GM19023 (cell line): ENCODE measurements around the gene ST7.

ENCODE experiments used
- ATAC-seq: cut with Tn5 transposase; IDR thresholded peaks from one replicate; pipeline ENCODE4 v1.9.1; 2021; ENCODE audit warnings: mild to moderate bottlenecking, moderate library complexity; ENCODE audit not compliant: unreplicated experiment

ST7 gene

DNA sequence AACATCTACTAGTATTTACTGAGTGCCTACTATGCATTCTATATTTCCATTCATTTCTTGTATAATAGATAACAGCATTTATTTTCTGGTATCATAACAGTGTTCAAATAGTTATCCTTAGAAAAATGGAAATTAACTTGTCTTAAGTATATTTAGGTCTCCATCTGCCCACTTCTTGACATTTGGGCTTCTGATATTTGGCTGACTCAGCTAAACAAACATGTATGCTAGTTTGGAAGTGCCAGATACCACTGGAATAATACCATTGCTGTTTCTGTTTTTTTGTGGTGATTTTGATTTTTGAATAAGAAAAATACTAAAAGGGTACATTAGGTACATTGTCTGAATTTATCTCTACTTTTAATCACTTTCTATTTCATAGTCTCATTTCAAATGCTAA lies 169.2 kb downstream of the ST7 start:
- no peak for ATAC-seq

DNA sequence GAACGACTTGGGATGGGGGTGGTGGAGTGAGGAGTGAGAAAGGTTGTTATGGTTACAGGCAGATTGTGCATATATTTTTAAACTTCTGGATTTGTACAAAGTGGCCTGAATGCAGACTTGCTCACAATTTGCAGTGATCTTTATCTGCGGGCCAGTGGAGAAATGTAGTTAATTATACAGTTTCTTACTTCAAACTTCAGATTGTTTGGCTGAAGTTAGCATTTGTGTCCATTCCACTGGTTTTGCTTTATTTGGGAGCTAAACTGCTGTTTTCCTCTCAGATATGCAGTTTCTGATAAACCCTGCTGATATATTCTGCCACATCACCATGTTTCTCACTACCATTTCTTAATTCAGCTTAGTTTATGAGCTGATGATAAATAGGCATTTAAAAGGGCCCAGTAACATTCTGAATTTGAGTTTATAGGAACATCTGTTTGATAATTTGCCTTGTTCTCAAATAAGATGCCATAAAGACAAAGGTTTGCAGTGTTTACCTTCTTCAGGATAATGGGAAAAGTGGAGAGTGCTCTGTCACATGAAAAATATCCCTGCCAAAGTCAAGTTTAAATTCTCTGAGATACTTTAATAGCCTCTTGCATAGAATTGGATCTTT lies 170.1 kb downstream of the ST7 start:
- ATAC-seq: no peak

GRCh38 chr7:117124591-117125220 lies 171.4 kb downstream of the ST7 start:
- ATAC-seq: no peak

GRCh38 chr7:117126676-117127075 lies 173.4 kb downstream of the ST7 start:
- no peak for ATAC-seq

GRCh38 chr7:117127585-117128168 lies 174.4 kb downstream of the ST7 start:
- ATAC-seq: peak; percentile 64

GRCh38 chr7:117129521-117129955 lies 176.2 kb downstream of the ST7 start:
- no peak for ATAC-seq

- ATAC-seq: no peak
Measured at GRCh38 chr7:117130262-117130661, 177.0 kb downstream of the ST7 start.

- ATAC-seq: no peak
Measured at GRCh38 chr7:117132321-117133120, 179.2 kb downstream of the ST7 start.

DNA sequence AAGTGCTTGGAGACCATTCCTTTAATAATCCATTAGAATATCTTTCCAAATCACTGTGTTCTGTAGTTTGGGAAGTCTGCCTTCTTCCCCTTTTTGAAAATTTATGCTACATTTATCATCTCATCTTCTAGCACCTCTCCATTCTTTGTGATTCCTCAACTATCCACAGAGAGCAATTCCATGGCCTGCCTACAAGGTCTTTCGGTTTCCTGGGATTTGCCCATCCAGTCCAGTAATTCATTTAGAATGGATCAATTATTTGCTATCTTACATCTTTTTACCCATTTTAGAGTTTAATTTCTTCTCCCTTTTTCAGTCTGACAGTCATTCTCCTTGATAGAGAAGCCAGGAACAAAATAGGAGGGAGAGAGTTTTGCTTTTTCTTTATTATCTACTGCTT lies 179.8 kb downstream of the ST7 start:
- ATAC-seq: no peak

- no peak for ATAC-seq
Measured at GRCh38 chr7:117134411-117134810, 181.1 kb downstream of the ST7 start.

DNA sequence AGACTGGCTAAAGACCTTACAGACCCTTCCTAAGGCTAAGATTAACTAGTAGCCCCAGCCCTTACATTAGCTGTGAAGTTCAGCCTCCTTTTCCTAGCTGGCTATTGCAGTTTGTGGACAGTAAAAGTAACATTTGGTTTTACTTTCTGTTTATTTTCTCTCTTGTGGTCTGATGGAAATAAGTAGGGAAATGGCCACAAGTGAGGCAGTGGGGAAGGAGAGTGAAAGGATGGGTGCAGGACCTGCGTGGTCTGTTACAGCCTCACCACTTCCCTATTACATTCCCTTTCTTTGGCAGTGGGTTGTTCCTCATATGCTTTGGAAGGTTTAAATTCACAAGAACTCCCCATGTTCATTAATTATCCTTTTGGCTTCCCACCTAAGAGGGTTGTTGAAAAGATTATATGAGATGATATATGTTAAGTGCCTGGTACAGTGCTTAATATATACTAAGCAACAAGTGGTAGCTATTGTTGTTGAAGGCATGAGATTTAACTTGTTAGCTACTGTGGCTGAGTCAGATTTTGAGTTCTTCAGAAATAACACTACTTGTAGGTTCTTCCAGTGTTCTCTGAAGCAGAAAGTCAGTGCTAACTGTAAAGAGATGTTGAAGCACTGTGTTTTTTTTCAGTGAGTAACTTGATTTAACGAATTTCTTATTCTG lies 181.7 kb downstream of the ST7 start:
- no peak for ATAC-seq

DNA sequence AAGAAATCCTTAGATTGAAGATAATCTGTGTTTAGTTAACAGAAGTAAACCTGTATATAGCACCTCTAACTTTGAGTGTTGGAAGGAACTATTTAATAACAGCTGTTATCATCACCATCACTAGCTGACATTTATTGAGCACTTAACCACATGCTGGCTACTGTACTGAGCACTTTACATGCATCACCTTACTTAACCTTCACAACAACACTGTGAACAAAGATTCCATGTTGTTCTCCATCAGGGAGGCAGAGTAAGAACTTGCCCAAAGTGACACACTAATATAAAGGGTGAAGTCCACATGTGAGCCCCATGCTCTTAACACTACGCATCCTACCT lies 182.2 kb downstream of the ST7 start:
- no peak for ATAC-seq

DNA sequence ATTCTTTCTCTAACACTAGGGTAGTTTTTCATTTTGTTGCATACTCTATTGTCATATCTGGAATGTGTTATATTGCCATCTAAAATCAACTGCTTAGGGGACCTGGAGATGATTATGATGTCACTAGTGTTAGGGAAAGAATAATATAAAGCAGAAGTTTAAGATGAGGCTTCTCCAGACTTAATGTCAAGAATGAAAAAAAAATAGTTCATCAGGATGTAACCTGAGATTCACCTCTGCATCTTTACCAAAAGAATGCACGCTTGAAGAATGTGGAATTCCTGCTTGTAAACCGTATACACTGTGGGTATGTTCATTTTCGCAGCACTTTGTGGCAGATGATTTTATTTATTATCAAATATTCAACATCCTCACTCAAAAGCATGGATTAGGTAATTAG lies 184.6 kb downstream of the ST7 start:
- no peak for ATAC-seq

DNA sequence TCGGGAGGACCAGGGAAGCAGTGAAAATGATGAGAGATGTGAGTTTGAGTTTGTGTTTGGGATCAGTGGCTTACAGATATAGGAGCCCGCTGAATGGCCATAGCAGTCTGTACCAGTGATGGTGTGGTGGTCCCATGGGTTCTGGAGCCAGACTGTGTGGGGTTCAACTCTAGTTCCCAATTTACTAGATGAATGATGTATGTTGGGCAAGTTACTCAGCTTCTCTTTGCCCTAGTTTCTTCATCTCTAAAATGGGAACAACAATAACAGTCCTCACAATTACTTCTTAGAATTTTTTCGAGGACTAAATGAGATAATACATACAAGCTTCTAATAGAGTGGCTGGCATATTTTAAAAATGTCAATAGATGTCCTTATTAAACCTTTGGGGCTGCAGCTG lies 185.2 kb downstream of the ST7 start:
- no peak for ATAC-seq

DNA sequence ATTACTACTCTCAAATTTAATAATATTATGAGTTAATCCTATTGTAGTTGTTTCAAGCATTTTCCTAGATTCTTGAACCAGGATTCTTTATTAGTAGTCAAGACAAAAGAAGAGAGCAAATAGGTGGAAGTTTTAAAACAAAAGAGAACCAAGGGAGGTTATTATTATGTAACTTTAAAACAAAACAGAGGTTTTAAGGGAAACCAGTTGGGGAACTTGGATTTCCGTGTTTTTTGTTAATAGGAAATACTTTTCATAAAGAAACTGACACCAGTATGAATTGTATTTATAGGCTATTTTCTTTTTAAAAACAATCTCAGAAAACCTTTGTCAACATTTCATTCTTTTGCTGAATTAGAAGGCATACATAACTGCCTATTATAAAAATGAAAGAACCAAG lies 185.7 kb downstream of the ST7 start:
- ATAC-seq: no peak

DNA sequence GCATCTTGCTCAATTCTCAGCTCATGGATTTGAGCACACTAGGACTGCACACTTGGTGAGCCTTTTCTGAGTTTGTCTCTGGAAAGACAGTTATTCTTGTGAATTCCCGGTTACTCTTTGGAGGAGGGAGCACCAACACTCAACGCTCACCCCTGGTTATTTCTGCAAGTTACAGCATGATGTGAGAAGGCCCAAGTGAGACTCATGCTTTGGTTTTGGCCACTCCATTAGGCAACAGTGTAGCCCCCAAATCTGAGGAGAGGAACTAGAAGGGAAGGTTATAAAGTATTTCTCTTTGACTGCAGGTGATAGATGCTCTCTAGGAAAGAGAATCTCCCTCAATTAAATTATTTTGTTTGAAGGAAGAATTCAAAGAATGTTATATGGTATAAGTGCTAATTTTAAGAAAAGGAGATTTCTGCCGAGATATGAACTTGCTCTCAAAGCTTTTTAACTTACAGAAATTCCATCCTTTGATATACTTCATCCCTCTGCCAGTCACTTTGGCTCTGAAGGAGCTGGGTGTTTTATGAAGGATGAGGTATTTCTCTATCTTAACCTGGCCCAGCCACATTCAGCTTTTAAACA lies 186.2 kb downstream of the ST7 start:
- no peak for ATAC-seq

GRCh38 chr7:117140921-117141320 lies 187.6 kb downstream of the ST7 start:
- ATAC-seq: no peak

DNA sequence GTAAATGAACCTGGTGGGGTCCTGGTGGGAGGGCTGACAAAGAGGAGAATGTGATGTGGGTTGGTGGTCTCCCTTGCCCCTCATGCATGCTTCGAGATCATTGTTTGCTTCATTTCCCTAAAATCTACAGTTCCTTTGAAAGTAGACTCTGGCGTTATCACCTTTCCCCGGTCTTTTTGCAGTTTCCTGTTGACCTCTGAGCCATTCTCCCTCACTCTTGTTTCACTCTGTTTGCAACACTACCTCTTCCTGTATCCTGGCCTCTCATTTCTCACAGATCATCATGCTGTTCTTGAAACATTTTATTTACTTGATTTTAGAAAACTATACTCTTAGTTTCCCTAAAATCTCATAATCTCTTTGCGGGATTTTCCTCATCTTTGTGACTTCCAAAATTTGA lies 189.8 kb downstream of the ST7 start:
- no peak for ATAC-seq

DNA sequence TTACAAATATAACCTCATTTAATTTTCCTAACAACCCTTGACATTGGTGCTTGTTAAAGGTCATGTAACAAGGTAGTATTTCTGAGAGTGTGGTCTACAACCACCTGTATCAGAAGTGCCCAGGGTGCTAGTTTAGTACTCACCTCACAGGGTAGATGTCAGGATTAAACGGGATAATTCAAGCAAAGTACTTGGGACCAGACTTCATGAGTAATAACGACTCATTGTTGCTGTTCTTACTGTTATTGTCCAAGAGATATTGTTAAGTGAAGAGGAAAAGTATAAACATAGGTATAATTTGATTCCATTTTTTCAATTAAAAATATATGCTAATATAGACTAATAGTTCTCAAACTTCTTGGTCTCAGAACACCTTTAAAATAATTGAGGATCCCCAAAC lies 190.3 kb downstream of the ST7 start:
- no peak for ATAC-seq

GRCh38 chr7:117145333-117145732 lies 192.0 kb downstream of the ST7 start:
- no peak for ATAC-seq

DNA sequence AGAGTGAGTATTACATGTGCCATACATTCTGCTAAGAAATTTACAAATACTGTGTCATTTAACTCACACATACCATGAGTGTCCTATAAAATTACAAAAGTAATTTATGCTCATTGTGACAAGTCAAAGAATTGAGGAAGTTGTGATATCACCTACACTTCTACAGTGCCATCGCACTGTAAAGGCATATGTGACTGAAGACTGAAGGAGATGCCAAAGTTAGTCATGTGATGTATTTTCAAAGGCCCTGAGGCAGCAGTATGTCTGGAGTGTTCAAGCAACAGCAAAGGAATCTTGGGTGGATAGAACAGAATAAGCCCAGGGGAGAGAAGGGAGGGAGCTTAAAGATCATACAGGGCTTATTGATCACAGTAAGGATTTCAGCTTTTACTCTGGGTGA lies 192.8 kb downstream of the ST7 start:
- no peak for ATAC-seq
